Dendritic cell treated with granulocyte-macrophage colony-stimulating factor and Interleukin-4, amounts not matched to agents 40 ng/mL and 50 ng/mL, for 4 days (primary cell): ENCODE results near the gene ZBTB34.

ENCODE experiments used
- H3K27ac Mint-ChIP-seq: one replicate; pipeline ENCODE4 v1.8.0; 2022; ENCODE audit warnings: mild to moderate bottlenecking, mixed read lengths
- H3K27me3 Mint-ChIP-seq: one replicate; pipeline ENCODE4 v1.8.0; 2022; ENCODE audit warnings: mild to moderate bottlenecking, mixed read lengths
- H3K36me3 Mint-ChIP-seq: one replicate; pipeline ENCODE4 v1.8.0; 2022; ENCODE audit warnings: low read depth, mixed read lengths
- H3K4me1 Mint-ChIP-seq: one replicate; pipeline ENCODE4 v1.8.0; 2022; ENCODE audit warnings: low read depth, mixed read lengths
- H3K4me3 Mint-ChIP-seq: one replicate; pipeline ENCODE4 v1.8.0; 2022; ENCODE audit warnings: mild to moderate bottlenecking, moderate library complexity, mixed read lengths
- H3K9me3 Mint-ChIP-seq: one replicate; pipeline ENCODE4 v1.8.0; 2022; ENCODE audit warnings: mixed read lengths
- intact Hi-C: fragments of 100-400 bp; cut with micrococcal nuclease; formaldehyde crosslinking; loops from one replicate; pipeline ENCODE4 v1.15.0; 2022

The ZBTB34 gene

GRCh38 chr9:126904586-126904985 lies 44.1 kb downstream of the ZBTB34 start:
- Mint-ChIP-seq H3K4me1 (no peaks in the 10 kb centered on the region), H3K27ac (no peak overlapping the region), H3K9me3 (peaks cover 16% of the 10 kb centered on the region), H3K4me3 (no peak overlapping the region), H3K36me3 (no peaks in the 10 kb centered on the region), H3K27me3 (peaks cover 23% of the 10 kb centered on the region)
- intact Hi-C loops, result no loop called here

DNA sequence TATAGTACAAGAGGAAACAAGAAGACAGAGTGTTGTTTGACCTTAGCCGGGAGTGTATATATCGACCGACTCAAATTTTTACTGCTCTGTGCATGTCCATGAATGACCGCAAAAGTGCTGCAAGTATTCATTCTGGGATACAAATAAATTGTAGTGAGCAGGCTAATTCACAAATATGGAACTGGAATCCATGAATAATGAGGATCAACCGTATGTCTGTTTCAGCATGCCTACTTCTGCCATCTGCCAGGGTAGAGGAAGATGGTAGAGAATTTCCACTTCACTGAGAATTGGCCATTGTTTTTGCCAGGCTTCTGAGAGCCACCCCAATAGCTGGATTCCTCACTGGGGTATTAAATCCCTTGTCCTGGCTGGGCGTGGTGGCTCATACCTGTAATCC lies 45.7 kb downstream of the ZBTB34 start:
- Mint-ChIP-seq H3K36me3 (no peaks in the 10 kb centered on the region), H3K27me3 (peaks cover 25% of the 10 kb centered on the region), H3K9me3 (peaks cover 12% of the 10 kb centered on the region), H3K4me3 (no peak overlapping the region), H3K27ac (no peak overlapping the region), H3K4me1 (no peaks in the 10 kb centered on the region)
- intact Hi-C loops, result no loop called here

GRCh38 chr9:126907058-126907457 lies 46.6 kb downstream of the ZBTB34 start:
- Mint-ChIP-seq H3K4me3 (no peak overlapping the region), H3K9me3 (peaks cover 7% of the 10 kb centered on the region), H3K27ac (no peak overlapping the region), H3K27me3 (peaks cover 34% of the 10 kb centered on the region), H3K4me1 (no peaks in the 10 kb centered on the region), H3K36me3 (no peaks in the 10 kb centered on the region)
- intact Hi-C loops, result no loop called here

DNA sequence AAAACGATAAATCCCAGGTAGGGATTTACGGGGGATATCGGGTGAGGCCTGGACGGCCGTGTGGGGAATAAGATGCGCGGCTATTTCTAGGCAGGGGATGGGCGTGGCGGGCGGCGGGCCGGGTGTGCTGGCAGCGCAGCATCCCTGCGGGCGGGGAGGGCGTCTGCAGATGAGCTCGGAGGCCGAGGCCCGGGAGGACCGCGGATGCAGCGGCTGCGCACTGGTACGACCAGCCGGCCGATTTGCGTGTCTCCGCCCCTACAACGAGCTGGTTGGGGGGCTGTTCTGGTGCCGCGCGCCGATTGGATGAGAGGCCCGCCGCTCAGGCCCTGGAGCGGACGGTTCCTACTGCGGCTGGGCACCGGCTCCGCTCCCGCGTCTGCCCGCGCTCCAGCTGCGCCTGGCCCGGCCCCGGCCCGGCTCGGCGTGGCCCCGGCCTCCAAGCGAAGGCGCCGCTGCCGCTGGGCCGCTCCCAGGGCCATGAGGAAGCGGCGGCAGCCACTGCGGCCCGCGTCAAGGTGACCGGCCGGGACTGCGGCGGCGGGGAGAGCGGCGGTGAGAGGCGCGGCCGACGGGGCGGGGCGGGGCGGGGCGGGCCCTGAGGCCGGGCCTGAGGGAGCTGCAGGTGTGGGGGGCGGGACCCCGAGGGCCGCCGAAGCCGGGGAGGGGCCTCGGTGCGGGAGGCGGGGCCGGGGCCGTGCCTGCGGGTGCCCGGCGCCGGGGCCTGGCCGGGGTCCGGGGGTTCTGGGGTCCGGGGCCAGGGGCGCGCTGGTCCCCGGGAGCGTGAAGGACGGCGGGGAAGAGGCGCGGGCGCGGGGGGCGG lies 54.2 kb downstream of the ZBTB34 start, which contains the start of gene RALGPS1:
RALGPS1 (plus strand) TSS at position 325 of the 823 bp plus-strand sequence. CDS start 47,508 bp downstream, outside the sequence.
- no peak within 1 kb of the TSS for H3K27ac Mint-ChIP-seq
- intact Hi-C loops, result loop anchor here (1.0 kb wide), 1 partner anchor 54 kb away; the partner anchor contains the start of gene ZBTB34
- no peaks in the 10 kb centered on the region for H3K36me3 Mint-ChIP-seq
- peak within 1 kb of the TSS; percentile 42 for H3K4me3 Mint-ChIP-seq
- H3K4me1 Mint-ChIP-seq, result peaks cover 11% of the 10 kb centered on the region
- H3K27me3 Mint-ChIP-seq, result peaks cover 40% of the 10 kb centered on the region
- H3K9me3 Mint-ChIP-seq, result peaks cover 7% of the 10 kb centered on the region

DNA sequence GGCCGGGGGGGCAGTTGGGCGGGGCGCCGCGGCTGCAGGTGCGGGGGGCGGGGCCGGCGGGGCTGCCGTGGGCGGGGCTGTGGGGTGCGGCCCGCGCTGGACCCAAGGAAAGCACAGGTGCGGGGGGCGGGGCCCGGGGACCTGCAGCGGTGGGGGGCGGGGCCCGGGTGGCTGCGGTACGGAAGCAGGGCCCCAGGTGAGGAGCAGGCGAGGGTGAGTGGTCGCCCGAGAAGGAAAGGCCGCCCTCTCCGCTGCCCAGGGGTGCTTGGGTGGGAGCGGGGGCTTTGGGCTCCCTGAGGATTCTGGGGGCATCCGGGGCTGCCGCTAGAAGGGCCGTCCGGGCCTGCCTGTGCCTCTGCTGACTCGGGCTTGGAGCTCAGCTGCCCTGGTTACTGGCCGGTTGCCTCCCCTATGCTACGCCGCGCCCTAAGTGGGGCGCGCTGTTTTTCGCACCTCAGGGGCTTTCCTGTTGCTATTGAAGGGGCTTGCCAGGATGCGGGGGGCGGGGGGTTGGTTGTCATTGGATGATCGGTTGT lies 54.9 kb downstream of the ZBTB34 start:
- intact Hi-C loops, result no loop called here
- Mint-ChIP-seq H3K36me3 (no peaks in the 10 kb centered on the region), H3K9me3 (peaks cover 7% of the 10 kb centered on the region), H3K4me3 (peak overlapping the region; percentile 42), H3K27ac (no peak overlapping the region), H3K27me3 (peaks cover 44% of the 10 kb centered on the region), H3K4me1 (peaks cover 14% of the 10 kb centered on the region)

DNA sequence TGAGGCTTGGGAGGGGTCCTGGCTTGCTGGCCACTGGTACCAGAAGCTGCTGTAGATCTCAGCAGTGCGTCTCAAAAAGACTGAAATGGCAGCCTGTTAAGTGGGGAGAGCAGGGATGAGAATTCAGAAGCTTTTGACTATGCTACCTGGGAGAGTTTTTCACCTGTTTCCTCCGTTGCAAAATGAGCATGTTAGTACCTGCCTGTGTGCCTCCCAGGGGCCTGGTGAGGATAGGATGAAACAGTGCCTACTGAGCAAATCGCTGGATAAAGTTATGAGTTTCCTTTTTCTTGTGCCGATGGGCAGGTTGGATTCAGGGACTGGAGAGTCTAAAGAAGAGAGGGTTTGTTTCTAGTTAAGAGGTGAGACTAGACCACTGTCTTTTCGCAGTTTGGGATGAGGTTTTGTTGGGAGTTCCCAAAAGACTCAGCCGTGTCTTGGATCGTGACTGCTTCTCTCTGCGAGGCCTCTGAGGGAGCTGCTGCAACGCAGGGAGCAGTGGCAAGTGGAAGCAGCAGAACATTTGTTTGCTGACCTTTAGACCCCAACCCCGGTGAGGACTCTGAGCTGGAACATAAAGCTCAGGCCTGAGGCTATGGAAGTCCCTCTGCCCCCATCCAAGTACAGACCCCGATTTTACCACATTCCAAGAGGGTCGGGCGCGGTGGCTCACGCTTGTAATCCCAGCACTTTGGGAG lies 55.6 kb downstream of the ZBTB34 start:
- intact Hi-C loops, result no loop called here
- H3K4me3 Mint-ChIP-seq, result peak overlapping the region; percentile 42
- no peaks in the 10 kb centered on the region for H3K36me3 Mint-ChIP-seq
- H3K9me3 Mint-ChIP-seq, result peaks cover 6% of the 10 kb centered on the region
- H3K27me3 Mint-ChIP-seq, result peaks cover 44% of the 10 kb centered on the region
- no peak overlapping the region for H3K27ac Mint-ChIP-seq
- peaks cover 16% of the 10 kb centered on the region for H3K4me1 Mint-ChIP-seq

GRCh38 chr9:126916909-126917308 lies 56.5 kb downstream of the ZBTB34 start:
- intact Hi-C loops, result no loop called here
- H3K4me3 Mint-ChIP-seq, result no peak overlapping the region
- H3K9me3 Mint-ChIP-seq, result no peaks in the 10 kb centered on the region
- H3K4me1 Mint-ChIP-seq, result peaks cover 16% of the 10 kb centered on the region
- H3K36me3 Mint-ChIP-seq, result no peaks in the 10 kb centered on the region
- no peak overlapping the region for H3K27ac Mint-ChIP-seq
- peaks cover 35% of the 10 kb centered on the region for H3K27me3 Mint-ChIP-seq

GRCh38 chr9:126919193-126919592 lies 58.8 kb downstream of the ZBTB34 start:
- Mint-ChIP-seq H3K4me1 (peaks cover 15% of the 10 kb centered on the region), H3K27me3 (peaks cover 20% of the 10 kb centered on the region), H3K4me3 (no peak overlapping the region), H3K36me3 (no peaks in the 10 kb centered on the region), H3K27ac (no peak overlapping the region), H3K9me3 (no peaks in the 10 kb centered on the region)
- intact Hi-C loops, result no loop called here

DNA sequence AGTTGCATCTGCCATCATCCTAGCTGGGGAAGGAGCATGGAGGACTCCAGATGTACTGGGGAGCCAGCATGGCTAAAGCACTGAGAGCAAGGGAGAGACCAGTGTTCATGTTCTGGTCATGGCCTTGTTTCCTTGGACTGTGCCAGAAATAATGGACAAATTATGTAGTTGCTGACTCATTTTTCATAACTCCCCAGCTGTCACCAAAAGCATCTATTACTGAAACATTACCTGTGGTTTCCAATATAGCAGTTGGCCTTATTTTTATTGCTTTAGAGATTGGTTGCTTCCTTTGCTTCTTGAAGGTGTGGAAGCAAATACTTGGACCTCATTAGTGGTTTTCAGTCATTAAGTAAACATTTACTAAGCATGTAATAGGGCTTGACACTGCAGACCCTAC lies 65.4 kb downstream of the ZBTB34 start:
- Mint-ChIP-seq H3K27me3 (peaks cover 1% of the 10 kb centered on the region), H3K36me3 (no peaks in the 10 kb centered on the region), H3K4me1 (no peaks in the 10 kb centered on the region), H3K27ac (no peak overlapping the region), H3K4me3 (no peak overlapping the region), H3K9me3 (no peaks in the 10 kb centered on the region)
- intact Hi-C loops, result no loop called here

GRCh38 chr9:126926364-126926763 lies 65.9 kb downstream of the ZBTB34 start:
- H3K9me3 Mint-ChIP-seq, result no peaks in the 10 kb centered on the region
- H3K36me3 Mint-ChIP-seq, result no peaks in the 10 kb centered on the region
- peaks cover 1% of the 10 kb centered on the region for H3K27me3 Mint-ChIP-seq
- no peak overlapping the region for H3K27ac Mint-ChIP-seq
- intact Hi-C loops, result no loop called here
- no peak overlapping the region for H3K4me3 Mint-ChIP-seq
- no peaks in the 10 kb centered on the region for H3K4me1 Mint-ChIP-seq

GRCh38 chr9:126927419-126927818 lies 67.0 kb downstream of the ZBTB34 start:
- Mint-ChIP-seq H3K4me1 (no peaks in the 10 kb centered on the region), H3K27me3 (peaks cover 1% of the 10 kb centered on the region), H3K9me3 (no peaks in the 10 kb centered on the region), H3K4me3 (no peak overlapping the region), H3K36me3 (no peaks in the 10 kb centered on the region), H3K27ac (no peak overlapping the region)
- intact Hi-C loops, result no loop called here

DNA sequence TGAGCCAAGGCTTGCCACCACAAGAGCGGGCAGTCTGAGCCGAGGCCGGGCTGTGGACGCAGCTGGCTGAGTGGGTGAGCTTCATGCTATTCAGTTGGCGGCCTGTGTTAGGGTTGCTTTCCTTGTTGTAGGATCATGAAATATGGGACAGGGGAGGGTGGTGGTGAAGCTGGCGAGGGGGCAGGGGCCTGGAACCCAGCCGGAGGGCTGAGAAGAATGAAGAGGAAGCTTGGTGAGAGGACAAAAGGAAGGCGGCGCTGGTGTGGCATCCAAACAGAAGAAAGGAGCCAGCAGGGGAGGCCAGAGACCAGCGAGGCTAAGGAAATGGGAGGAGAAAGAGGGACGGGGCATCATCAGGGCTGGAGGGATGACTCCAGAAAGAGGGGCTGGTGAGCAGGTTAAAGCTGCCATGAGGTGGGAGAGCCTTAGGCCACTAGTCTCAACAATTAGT lies 72.5 kb downstream of the ZBTB34 start:
- H3K4me3 Mint-ChIP-seq, result no peak overlapping the region
- H3K9me3 Mint-ChIP-seq, result peaks cover 5% of the 10 kb centered on the region
- H3K27me3 Mint-ChIP-seq, result peaks cover 14% of the 10 kb centered on the region
- H3K36me3 Mint-ChIP-seq, result no peaks in the 10 kb centered on the region
- H3K4me1 Mint-ChIP-seq, result no peaks in the 10 kb centered on the region
- H3K27ac Mint-ChIP-seq, result no peak overlapping the region
- intact Hi-C loops, result no loop called here

DNA sequence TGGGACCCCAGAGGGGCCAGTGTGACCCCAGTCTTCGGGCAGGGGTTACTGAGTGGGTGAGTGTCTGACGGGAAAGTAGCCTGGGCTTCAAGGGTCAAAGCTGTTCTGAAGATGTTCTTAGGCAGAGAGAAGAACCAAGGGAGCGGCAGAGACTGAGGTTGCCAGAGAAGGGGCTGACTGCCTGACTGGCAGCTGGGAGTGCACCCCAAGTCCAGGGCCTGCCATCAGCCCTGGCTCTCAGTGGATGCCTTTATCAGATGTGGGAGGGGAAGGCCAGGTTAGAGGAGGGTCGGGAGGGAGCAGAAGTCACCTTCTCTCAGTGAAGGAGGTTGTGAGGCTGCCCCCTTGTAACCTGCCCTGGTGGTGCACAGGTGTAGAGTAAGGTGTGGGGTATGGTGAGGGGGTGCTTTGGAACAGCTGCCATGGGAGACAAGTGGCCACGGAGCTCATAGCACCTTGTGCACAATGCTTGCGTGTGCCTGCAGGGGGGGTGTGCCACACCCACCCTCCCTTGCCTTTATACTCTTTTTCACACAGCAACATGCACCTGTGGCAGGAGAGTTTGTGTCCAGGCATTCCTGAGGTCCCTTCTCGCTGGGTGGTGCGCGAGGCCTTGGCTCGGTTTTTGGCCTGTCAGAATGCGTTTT lies 73.0 kb downstream of the ZBTB34 start:
- H3K36me3 Mint-ChIP-seq, result no peaks in the 10 kb centered on the region
- peaks cover 14% of the 10 kb centered on the region for H3K27me3 Mint-ChIP-seq
- no peak overlapping the region for H3K27ac Mint-ChIP-seq
- H3K4me1 Mint-ChIP-seq, result no peaks in the 10 kb centered on the region
- no peak overlapping the region for H3K4me3 Mint-ChIP-seq
- H3K9me3 Mint-ChIP-seq, result peaks cover 5% of the 10 kb centered on the region
- intact Hi-C loops, result no loop called here

DNA sequence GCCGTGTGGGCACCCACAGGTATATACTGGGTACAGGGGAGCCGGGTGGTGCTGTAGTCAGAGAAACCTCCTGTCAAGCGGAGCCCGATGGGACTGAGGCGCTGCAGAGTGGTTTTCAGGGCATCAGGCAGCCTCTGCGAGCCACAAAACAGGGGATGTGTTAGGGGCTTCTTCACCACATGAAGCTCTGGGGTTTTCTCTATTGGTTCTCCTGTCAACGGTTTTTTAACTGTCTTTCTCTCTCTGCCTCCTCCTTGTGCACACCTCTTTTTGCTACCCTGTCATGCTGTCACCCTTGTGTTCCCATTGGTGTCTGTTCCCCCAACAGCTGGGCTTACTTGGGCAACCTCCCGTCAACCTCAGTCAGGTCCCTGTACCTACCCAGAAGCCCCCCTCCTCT lies 74.0 kb downstream of the ZBTB34 start:
- H3K27ac Mint-ChIP-seq, result no peak overlapping the region
- peaks cover 17% of the 10 kb centered on the region for H3K27me3 Mint-ChIP-seq
- intact Hi-C loops, result no loop called here
- no peaks in the 10 kb centered on the region for H3K4me1 Mint-ChIP-seq
- no peak overlapping the region for H3K4me3 Mint-ChIP-seq
- H3K9me3 Mint-ChIP-seq, result peaks cover 5% of the 10 kb centered on the region
- H3K36me3 Mint-ChIP-seq, result no peaks in the 10 kb centered on the region
